HL-60 (cell line): ENCODE measurements around the gene LRRC32.
"Not testable (repeated sequence)": the region's sequence is repeated elsewhere in the genome, so short reads cannot be mapped to it uniquely, and the experiment has no call there.

ENCODE experiments used
- DNase-seq, 2 experiments: peaks; one replicate each; pipeline ENCODE4 v3.0.0-alpha.2; 2010 to 2020; ENCODE audit warnings: low read depth in 1 of 2, low spot score in 1 of 2
- H3K27ac ChIP-seq: fragments of 250-450 bp; sonication (Bioruptor Pico); replicated peaks from 2 replicates; pipeline ENCODE4 v1.5.1; 2020; ENCODE audit warnings: mild to moderate bottlenecking, moderate library complexity
- H3K27me3 ChIP-seq: fragments of 250-450 bp; sonication (Bioruptor Pico); 2 replicates; pipeline ENCODE4 v1.5.1; 2021; ENCODE audit warnings: mild to moderate bottlenecking, moderate library complexity; ENCODE audit not compliant: insufficient read depth, poor library complexity, severe bottlenecking
- H3K4me3 ChIP-seq: replicated peaks from 2 replicates; pipeline ENCODE4 v1.5.1; 2011; ENCODE audit warnings: mild to moderate bottlenecking, control low read depth, low read length; ENCODE audit not compliant: insufficient read depth
- CTCF ChIP-seq: IDR thresholded peaks from one replicate; pipeline ENCODE4 v1.5.1; 2011; ENCODE audit warnings: low read length, control low read depth, inconsistent platforms; ENCODE audit not compliant: insufficient read depth
- GABPA ChIP-seq: IDR thresholded peaks from 2 replicates; pipeline ENCODE4 v1.6.1; 2012; ENCODE audit warnings: low read depth
- POLR2AphosphoS5 ChIP-seq: IDR thresholded peaks from 2 replicates; pipeline ENCODE4 v1.6.1; 2012; ENCODE audit warnings: low read depth
- REST ChIP-seq: IDR thresholded peaks from 2 replicates; pipeline ENCODE4 v1.6.1; 2012; ENCODE audit warnings: low read depth; ENCODE audit not compliant: insufficient replicate concordance
- SPI1 ChIP-seq: IDR thresholded peaks from 2 replicates; pipeline ENCODE4 v1.6.1; 2012; ENCODE audit warnings: low read depth, mild to moderate bottlenecking, borderline replicate concordance

LRRC32 gene

GRCh38 chr11:76610871-76611475 is 59.6 kb downstream of the LRRC32 start:
- H3K27ac ChIP-seq = no peak overlapping the region
- peak in 1 of 2 experiments; percentile 16 for DNase-seq
- H3K4me3 ChIP-seq = no peak overlapping the region
- H3K27me3 ChIP-seq = no peaks in the 10 kb centered on the region
- TF ChIP-seq GABPA (no peak), POLR2AphosphoS5 (no peak), REST (no peak), SPI1 (no peak), CTCF (no peak)

DNA sequence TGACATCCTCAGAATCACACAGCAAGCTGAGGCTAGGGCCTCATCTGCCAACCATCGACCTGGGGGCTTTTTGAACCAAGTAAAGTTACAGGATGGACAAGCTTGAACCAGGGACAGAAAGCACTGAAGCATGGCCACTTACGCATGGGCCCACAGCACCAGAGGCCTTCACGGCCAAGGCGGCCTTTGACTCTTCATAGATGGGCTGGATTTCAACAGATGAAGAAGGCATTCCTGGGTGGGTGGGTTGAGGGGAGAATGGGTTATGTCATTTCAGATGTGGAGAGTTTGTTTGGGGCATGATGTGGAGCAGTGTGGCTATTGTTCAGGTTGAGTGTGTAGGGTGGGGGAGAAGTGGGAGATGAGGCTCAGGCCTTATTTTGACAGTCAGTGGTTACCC is 60.2 kb downstream of the LRRC32 start:
- Histone ChIP-seq H3K27me3 (no peaks in the 10 kb centered on the region), H3K4me3 (no peak overlapping the region), H3K27ac (no peak overlapping the region)
- DNase-seq = no peak
- TF ChIP-seq POLR2AphosphoS5 = no peak
- no peak for TF ChIP-seq GABPA
- TF ChIP-seq SPI1 = no peak
- no peak for TF ChIP-seq CTCF
- TF ChIP-seq REST = no peak

DNA sequence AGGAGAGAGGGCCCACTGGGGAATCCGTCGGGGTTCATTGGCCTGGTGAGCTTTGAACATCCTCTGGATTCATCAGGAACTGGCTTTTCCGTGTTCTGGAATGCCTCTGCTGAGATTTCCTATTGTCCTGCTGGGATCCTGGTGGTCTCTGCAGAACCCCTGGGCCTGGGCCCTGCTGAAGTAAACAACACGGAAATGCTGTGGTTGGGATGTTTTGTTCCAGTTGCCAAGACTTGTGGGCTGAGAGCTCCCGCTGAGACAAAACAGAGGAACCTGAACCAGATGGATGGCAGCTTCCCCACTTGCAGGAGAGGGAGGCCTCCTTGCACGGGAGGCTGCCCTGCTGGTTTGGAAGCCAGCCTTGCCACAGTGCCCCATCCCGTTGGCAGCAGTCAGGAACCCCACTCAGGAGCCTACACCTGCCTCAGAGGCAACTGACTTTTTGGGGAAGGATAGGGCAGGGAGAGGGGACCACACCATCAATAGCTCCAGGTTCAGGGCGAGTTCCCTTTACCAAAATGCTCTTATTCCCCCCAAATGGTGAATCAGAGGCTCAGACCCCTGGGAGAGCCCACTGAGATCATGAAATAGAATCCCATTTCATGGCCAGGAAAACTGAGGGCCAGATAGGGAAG is 60.7 kb downstream of the LRRC32 start:
- DNase-seq = no peak
- H3K27me3 ChIP-seq = no peaks in the 10 kb centered on the region
- no peak for TF ChIP-seq GABPA
- TF ChIP-seq SPI1 = no peak
- no peak for TF ChIP-seq CTCF
- no peak for TF ChIP-seq REST
- no peak for TF ChIP-seq POLR2AphosphoS5
- no peak overlapping the region for H3K27ac ChIP-seq
- no peak overlapping the region for H3K4me3 ChIP-seq

DNA sequence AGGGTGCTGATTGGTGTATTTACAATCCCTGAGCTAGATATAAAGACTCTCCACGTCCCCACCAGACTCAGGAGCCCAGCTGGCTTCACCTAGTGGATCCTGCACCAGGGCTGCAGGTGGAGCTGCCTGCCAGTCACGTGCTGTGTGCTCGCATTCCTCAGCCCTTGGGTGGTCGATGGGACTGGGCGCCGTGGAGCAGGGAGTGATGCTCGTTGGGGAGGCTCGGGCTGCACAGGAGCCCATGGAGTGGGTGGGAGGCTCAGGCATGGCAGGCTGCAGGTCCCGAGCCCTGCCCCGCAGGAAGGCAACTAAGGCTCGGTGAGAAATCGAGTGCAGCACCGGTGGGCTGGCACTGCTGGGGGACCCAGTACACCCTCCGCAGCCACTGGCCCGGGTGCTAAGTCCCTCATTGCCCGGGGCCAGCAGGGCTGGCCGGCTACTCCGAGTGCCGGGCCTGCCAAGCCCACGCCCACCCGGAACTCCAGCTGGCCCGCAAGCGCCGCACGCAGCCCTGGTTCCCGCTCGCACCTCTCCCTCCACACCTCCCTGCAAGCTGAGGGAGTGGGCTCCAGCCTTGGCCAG is 61.6 kb downstream of the LRRC32 start:
- not testable (repeated sequence) for H3K4me3 ChIP-seq, H3K27ac ChIP-seq, DNase-seq, H3K27me3 ChIP-seq

- H3K4me3 ChIP-seq, DNase-seq, H3K27me3 ChIP-seq, H3K27ac ChIP-seq: not testable (repeated sequence)
Measured at GRCh38 chr11:76608228-76608627, 62.3 kb downstream of the LRRC32 start.
